CD4-positive, alpha-beta T cell treated with Interleukin-17A for 4 hours (primary cell): Measurements from ENCODE around the gene ZNF316.
"Not testable (repeated sequence)": the region's sequence is repeated elsewhere in the genome, so short reads cannot be mapped to it uniquely, and the experiment has no call there.

Experiments
- DNase-seq: peaks from one replicate; pipeline ENCODE4 v3.0.0-alpha.2; 2020; ENCODE audit warnings: mixed read lengths

The ZNF316 gene

DNA sequence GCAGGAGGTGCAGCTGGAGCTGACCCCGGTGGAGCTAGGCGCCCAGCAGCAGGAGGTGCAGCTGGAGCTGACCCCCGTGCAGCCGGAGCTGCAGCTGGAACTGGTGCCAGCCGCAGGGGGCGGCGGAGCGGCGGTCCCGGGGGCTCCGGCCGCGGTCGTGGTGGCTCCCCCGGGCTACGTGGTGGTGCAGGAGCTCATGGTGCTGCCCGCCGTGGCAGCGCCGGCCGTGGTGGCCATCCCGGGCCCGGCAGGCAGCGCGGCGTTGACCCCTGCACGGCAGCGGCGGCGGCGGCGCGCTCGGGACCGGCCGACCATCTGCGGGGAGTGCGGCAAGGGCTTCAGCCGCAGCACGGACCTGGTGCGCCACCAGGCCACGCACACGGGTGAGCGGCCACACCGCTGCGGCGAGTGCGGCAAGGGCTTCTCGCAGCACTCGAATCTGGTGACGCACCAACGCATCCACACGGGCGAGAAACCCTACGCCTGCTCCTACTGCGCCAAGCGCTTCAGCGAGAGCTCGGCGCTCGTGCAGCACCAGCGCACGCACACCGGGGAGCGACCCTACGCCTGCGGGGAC, 14.9 kb upstream of the ZNF316 start:
- no peak for DNase-seq

DNA sequence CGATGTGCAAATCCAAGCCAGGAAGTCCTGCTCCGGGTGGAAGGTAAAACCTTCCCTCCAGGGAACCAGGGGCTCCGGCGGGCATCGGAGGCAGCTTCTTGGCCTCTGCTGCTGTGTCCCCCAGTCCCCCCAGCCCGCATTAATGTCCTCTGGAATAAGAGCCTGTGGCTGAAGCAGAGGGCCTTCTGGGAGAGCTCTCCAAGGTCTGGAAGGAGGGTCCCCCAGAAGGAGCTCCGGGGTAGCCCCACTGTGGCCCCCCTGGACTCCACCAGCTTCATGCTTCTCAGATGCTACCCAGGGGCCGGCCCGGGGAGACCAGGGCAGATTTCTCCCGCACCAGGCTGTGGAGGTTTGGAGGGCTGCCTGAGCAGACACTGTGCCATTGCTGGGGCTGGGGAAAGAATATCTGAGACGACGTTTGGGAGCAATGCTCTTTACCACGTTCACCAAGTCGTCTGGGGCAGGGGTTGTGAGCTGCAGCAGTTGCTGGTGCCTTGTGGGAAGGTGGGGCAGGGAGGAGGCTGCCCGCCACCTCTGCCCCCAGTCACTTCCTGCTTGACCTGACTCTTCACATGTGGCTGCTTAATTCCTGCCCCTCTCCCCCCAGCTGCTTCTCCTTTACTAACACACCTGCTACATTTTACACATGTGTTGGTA, 13.4 kb upstream of the ZNF316 start:
- DNase-seq = peak; percentile 52

DNA sequence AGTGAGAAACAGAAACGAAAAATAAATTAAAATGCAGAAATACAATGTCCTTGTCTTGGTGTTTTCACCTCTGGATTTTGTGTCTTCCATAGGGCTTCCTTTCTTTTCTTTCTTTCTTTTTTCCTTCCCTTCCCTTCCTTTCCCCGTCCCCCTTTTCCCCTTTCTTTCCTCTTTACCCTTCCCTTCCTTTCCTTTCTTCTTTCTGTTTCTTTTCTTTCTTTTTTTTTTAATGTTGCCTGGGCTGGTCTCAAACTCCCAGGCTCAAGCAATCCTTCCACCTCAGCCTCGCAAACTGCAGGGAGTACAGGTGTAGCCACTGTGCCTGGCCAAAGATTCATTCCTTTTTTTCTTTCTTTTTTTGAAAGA, 12.9 kb upstream of the ZNF316 start:
- no peak for DNase-seq

DNA sequence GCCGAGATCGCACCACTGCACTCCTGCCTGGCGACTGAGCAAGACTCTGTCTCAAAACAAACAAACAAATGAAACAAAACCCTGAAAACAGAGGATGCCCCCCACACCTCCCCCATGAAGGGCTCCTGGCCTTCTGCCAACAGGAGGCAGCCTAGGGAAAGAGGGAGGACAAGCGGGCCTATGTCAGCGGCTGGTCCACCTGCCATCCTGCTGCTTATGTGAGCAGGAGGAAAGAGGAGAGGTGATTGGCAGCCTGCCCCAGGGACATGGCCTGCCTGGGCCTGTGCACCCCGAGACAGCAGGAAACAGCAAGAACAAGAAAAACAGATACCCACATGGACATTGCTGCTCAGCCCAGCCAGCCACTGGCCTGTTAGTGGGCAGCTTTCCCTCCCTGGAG, 9.1 kb upstream of the ZNF316 start:
- DNase-seq = no peak

DNA sequence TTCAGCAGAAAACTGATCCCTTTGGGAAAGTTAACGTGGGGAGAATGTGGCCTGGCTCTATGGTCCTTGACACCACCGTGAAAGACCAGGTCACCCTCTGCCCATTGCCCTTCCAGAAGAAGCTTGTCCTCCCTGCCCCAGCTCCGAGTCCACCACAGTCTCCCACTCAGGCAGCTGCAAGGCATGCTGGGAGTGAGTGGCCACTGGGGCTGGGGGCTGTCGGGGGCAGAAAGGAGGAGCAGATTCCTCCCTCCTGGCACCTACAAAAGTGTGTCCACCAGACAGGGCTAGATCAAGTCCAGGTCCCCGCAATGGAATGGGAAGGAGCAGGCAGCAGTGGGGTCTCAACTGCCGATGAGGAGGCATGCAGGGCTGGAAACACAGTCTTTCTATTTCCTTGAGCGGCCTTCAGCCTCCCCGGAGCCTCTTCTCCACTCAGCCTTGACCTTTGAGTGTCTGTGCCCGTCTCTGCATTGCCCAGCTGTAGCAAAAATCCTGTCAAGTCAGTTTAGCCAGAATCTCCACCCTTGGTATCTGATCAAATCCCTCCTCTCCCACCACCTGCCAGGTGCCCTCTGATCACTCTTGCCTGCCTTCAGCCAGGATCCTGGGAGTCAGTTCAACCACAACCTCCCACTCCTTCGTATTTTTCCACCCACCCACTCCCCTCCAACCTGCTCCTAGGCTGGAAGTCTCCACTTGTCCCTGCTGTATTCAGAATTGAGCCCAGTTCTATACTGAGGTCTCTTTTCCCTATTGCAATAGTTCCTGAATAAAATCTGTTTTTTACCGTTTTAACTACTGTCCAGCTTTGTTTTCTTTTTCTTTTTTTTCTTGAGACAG, 6.9 kb upstream of the ZNF316 start:
- no peak for DNase-seq

DNA sequence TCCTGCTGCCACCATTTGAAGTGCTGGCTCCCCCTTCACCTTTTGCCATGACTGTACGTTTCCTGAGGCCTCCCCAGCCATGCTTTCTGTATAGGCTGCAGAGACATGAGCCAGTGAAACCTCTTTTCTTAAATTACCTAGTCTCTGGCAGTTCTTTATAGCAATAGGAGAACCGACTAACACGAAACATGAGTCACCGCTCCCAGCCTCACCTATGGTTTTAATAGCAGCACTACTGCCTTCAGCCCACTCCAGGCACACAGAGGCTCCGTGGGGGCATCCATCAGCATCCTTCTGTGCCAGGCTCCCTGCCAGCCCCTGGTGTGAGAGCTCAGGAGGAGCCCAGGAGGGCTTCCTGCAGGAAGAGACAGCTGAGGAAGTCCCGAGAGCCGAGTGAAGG, 5.5 kb upstream of the ZNF316 start:
- no peak for DNase-seq

DNA sequence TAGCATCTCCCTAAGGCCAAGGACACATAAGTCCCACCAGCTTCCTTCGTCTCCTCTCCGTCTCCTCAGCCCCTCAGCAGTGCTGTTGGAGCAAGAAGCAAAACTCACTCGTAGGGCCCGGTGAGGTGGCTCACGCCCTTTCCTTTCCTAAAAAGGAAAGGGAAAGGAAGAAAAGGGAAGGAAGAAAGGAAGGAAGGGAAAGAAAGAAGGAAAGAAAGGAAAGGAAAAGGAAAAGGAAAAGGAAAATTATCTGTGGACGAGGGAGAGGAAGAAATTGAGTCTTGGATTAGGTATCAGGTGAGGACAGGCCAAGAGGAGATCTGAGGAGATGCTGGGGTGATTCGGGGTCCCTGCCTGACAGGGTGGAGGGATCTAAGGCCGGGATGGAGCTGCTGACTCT, 3.1 kb upstream of the ZNF316 start:
- DNase-seq = no peak

DNA sequence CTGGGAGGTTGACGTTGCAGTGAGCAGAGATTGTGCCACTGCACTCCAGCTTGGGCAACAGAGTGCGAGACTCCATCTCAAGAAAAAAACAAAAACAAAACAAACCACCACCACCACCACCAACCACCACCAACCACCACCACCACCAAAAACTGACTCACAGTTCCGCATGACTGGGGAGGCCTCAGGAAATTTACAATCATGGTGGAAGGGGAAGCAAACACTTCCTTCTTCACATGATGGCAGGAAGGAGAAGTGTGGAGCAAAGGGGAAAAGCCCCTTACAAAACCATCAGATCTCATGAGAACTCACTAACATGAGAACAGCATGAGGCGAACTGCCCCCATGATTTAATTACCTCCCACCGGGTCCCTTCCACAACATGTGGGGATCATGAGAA, 2.1 kb upstream of the ZNF316 start:
- not testable (repeated sequence) for DNase-seq

DNA sequence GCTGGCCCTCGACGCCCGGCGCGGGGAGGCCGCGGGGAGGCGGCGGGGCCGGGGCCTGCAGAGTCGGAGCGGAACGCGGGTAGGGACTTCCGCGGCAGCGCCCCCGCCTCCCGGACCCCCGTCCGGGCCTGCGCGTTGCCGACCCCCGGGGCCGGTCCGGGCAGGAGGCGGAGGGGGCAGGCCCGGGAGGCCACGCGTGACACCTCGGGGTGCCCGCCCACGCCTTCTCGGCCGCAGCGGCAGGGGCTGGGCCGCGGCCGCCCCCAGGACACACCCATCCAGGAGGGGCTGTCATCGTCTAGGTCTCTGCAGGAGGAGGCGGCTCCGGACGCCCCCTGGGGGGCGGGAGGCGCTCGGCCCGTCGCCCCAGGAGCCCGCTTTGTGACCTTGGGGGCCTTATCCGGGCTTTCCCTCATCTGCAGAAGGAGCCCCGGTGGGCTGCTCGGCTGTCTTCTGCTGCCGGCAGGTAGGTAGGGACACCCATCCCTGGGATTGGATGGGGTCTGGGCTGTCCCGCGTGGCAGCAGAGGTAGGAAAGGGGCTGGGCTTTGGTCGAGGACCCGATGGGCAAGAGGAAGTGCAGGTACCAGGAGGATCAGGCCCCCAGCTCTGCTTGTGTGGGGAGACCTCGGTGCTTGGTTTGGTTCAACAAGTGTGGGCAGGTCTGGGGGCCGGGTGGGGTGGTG, 569 bp downstream of the ZNF316 start:
- DNase-seq = peak; percentile 65

DNA sequence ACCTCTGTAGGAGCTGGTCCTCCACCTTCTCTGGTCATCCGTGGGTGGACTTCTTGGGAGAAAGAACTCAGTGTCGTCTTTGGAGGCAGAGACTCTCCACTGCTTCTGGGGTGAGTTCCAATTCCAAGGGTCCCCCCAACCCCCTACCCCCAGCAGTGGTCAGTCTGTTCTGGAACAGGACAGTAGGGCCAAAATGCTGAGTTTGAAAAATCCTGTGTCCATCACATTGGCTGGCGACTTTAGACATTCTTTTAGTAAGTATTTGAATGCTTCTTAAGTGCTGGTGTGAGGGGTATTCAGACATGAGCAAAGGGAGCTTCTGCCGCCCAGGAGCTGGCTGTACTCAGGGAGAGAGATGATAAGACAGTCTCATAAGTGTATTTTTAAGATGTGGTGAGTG, 1.9 kb downstream of the ZNF316 start:
- no peak for DNase-seq

DNA sequence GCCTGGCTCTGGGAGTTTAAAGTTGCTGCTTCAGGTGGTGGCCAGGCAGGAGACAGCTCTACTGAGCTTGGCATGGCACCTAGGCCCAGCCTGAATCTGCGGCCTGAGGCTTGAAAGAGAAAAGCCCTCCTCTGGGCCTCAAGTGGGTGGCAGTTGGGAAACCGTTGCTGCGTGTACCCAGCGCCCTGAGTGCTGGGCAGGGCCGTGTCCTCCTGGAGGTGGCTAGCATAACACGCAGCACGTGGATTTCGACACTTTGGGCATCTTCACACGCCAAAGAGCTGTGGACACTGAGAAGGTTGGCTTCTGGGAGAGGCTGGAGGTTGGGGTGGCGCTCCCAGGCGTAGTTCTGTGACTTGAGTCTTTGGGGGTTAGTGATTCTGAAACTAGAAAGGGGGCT, 2.5 kb downstream of the ZNF316 start:
- no peak for DNase-seq

DNA sequence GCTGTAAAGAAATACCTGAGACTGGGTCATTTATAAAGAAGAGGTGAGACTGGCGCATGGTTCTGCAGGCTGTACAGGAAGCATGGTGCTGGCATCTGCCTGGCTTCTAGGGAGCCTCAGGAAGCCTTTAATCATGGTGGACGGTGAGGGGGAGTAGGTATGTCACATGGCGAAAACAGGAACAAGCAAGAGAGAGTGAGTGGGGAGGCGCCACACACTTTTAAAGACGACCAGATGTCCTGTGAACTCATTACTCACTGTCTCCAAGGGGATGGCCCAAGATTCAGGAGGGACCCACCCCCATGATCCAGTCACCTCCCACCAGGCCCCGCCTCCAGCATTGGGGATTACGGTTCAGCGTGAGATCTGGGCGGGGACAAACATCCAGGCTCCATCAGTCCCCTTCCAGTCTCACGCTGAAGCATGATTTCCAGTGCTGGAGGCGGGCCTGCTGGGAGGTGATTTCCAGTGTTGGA, 3.2 kb downstream of the ZNF316 start:
- no peak for DNase-seq

DNA sequence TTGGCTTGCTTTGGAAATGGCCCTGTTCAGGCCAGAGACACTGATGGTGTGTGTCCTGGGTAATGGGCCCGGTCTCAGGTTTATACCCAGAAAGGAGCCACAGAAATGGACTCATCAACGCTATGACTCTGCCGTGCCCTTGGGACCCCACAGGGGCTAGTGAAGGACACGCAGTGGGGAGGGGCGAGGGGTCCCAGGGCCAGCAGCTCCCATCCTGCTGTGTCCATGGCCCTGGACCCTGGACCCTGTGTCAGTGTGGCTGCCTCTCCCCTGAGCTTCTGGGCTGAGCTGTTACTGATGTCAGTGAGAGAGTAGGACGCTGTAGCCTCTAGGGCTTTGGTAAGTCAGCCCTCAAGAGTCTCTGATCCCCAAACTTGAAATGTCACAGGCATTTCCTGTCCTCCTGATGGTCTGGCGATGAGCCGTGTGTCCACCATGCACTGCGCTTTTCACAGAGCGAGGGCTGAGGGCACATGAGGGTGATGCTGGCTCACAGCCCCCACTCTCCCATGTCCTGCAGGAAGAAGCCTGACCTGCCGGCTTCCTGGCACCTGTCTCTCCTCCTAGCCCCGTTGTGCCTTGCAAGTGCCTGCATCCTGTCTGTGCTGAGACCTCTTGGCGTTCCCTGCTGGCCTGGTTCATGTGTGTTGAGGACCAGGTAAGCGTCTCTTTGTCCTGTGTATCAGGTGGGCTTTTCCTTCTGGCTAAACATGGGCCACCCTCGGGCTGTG, 4.4 kb downstream of the ZNF316 start:
- DNase-seq = no peak

DNA sequence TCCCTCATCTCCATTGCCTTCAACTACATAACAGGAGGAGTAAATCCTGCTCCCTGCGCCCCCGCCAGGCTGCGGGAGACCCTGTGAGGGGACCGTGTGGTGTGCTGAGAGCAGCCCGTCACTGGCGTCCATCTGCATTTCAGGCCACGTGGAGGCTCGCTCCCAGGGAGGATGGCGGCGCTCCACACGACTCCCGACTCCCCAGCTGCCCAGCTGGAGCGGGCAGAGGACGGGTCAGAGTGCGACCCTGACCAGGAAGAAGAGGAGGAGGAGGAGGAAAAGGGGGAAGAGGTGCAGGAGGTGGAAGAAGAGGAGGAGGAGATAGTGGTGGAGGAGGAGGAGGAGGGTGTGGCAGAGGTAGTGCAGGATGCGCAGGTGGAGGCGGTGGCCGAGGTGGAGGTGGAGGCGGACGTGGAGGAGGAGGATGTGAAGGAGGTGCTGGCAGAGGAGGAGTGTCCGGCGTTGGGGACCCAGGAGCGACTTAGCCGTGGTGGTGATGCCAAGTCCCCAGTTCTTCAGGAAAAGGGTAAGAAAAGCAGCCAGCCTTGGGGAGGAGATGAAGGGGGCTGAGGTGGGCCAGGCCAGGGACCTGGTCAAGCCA, 5.2 kb downstream of the ZNF316 start:
- no peak for DNase-seq

DNA sequence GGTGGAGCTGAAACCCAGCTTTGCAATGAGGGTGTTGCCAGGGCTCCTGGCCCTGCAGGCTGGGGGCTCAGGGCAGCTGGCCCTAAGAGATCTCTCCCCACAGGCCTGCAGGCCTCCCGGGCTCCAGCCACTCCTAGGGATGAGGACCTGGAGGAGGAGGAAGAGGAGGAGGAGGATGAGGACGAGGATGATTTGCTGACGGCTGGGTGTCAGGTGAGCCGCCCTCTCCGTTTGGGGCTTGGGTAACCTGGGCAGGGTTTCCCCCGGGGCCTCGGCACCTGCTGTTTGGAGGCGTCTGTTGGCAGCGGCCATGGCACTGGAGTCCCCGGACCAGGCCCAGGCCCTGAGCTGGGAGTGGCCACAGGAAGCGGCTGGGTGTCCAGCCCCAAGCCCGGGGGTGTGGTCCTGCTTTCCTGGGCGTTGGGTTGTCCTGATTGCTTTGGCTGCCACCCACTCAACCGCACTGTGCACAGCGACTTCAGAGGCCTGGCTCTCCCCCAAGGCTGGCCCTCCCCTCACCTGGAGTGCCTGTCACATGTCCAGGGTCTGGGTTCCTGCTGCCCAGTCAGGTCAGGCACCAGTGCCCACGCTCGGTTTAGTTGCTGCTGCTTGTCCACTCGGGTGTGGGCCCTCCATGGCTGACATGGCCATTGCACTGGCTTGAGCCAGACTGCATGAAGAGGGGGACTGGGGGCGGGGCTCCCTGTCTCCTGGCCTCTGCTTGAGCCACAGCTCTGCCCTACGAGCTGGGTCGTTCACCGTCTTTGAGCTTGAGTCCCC, 5.9 kb downstream of the ZNF316 start:
- no peak for DNase-seq

DNA sequence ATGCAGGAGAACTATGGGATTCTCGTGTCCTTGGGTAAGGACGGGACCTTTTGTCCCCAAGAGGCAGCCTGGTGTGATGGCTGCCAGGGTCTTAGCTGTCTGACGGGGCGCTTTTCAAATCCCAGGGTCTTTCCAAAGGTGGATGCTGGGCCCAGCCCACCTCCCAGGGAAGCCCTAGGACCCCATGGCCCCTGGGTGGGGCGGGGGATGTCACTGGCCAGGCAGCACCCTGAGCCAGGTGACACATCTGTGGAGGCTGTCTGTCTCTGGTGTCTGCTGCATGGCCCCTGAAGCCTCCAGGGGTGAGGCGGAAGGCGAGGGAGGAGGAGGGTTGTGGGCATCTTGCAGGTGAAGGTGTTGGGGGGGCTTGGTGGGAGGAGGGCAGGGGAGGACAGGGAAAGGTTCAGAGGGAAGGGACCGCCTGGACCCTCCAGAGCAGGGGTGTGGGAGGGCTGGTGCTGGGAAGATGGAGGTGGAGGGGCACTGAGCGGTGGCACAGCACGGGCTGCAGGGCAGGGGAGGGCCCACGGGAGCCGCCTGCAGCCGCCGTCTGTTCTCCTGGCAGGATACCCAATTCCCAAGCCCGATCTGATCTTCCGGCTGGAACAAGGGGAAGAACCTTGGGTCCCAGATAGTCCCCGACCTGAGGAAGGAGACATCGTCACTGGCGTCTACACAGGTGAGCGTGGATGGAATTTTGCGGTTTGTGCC, 7.0 kb downstream of the ZNF316 start:
- DNase-seq = no peak

DNA sequence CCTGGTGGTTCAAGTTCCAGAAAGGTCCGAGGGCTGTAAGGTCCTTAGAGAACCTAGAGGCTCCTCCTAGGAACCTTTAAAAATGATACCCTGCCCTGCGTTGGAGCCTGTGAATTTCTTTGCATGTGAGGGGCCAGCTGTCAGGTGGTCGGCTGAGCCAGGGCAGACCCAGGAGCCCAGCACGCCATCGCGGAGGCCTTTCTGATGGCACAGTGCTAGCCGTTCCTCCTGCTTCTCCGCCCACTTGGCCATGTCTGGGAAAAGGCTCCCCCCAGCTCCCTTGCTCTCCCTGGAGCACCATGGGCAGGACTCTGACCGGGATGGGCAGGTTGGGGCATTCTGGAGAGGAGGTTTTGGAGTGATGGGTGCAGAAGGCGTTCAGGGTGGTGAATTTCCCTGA, 7.6 kb downstream of the ZNF316 start:
- no peak for DNase-seq

DNA sequence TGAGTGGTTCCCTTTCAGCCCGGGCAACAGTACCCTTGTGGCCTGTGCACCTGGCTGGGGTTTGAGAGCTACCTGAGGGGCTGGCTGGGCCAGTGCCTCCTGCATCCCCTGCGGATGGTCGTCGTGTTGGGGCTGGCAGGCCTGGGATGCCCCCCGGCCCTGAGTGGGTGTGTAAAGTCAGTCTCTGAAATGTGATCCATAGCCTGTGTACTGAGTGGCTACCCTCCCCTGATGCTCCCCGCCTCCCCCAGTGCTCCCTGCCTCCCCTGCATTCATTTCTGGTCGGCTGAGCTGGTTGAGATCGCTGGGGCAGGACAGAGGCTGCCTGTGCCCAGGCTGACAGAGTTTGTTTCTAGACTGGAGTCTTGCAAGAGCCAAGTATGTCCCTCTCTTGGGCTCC, 9.3 kb downstream of the ZNF316 start:
- no peak for DNase-seq

DNA sequence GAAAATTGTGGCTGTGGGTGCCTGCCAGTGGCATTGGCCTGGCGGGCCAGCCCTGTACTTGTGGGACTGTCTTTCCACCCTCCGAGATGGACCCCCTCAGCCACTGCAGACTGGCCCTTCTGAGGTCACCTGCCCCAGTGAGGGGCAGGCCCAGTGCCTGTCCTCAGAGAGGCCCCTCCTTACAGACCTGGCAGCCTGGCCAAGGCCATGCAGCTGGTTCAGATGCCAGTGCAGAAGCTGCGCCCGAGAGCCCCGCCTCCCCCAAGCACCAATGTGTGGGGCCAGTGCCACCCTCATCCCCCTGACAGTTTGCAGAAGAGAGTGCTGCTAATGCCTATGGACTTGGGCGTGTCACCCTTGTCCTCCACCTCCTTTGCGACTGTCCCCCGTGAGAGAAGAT, 10.0 kb downstream of the ZNF316 start:
- DNase-seq = no peak

DNA sequence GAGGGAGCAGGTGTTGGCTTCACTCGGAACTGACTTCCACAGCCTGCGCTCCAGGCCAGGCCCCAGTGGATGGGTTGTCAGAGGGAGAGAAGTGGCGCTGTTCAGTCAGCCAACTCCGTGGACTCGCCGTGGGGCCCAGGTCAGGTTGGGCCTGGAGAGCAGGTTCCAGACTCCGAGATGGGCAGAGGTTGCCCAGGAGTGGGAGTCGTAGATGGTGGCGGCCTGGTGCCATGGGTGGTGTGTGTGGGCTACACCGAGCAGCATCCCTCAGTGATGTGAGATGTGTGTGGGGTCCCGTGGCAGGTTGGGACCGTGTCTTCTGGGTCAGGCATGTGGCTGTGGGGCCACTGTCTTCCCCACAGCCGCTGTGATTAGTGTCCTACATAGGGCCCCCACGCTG, 10.4 kb downstream of the ZNF316 start:
- DNase-seq = no peak
